GM21423 (cell line): Measurements from ENCODE around the gene NAA20.
"Not testable (repeated sequence)": the region's sequence is repeated elsewhere in the genome, so short reads cannot be mapped to it uniquely, and the experiment has no call there.

ENCODE experiments used
- ATAC-seq: cut with Tn5 transposase; IDR thresholded peaks from one replicate; pipeline ENCODE4 v1.9.1; 2021; ENCODE audit warnings: mild to moderate bottlenecking, moderate library complexity; ENCODE audit not compliant: unreplicated experiment

Gene NAA20

GRCh38 chr20:19991308-19991707, 25.9 kb upstream of the NAA20 start:
- no peak for ATAC-seq

DNA sequence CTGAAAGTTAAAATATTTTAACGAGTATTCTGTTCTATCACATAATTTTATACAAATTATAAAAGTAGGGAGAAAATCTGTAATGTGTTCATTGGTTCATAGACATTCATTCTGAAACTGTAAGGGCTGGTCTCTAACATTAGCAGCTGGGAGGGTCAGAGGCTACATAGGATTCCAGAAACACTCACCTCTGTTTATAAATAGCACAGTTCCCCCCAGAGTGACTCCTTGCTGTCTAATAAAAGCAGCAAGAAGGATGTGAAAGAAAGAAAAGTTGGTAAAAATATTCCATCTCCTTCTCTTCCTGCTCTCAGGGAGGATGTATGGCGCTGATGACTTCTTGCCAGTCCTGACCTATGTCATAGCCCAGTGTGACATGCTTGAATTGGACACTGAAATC, 25.3 kb upstream of the NAA20 start:
- no peak for ATAC-seq

DNA sequence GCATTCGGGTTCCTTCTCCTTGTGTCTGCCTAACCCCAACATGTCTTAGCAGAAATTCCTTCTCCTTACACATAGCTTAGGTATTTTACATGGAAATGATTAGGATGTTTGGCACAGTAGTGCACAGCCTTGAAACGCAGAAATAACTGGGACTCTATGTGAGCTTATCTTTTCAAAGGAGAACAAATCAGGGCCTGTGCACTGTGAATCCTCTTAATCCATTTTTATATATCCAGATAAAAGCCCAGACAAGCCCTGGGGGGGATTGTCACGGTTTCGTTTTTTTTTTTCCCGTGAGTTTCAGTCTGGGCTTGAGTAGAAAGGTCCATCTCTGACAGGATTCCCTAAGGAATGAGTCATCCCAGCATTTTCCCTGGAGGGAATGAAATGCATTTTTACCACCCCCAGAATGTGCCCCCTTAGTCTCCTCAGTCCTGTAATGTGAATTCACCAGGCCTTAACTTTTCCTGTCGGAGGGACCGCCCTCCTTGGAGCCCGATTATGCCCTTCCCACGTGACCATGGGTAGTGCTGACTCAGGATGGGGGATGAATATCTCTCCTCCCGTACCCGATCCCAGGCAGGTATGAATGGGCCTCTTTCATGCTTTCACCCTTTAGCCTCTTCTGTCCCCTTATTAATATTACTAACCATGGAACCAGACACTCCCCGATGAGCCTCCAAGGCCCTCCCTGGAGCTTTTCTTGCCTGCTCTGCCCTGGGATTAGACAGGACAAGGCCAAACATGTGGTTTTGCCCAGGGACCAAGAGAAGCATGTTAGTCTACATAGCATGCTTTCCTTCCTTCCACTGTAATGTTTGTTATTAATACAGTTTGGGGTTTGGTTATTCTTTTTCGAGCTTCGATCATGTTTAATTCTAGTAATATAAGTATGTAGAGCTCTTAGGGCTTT, 23.9 kb upstream of the NAA20 start:
- ATAC-seq: no peak

DNA sequence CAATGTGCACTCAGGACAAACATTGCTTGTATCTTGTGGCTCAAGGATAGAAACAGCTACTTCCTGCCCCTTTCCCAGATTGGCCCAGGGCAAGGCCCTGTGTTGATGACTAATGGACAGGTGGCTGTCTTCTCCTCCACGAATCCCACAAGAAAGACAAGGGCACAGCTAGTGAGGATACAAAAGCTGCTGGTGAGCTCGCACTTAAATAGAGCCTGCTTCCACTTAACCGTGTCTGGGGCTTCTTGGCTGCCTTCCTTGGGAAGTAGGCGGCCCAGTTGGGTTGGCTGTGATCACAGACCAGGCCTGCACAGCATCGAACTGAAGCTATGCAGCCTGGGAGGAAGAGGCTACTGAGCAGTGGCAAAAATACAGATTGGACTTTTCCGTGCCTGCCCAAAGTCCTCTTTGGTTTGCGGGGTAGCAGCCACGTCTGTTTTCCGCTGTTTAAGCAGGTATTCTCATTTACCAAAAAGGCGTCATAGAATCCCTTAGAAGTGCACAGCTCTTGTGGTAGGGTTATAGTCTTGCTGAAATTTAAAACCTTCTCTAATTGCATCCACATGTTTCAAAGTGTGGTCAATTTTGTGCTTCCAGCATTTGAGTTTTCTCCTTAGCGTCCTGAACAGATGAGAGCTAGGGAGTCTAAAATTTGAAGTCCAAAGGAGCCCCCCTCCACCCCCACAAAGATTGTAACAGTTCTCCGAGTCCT, 23.0 kb upstream of the NAA20 start:
- ATAC-seq: no peak

DNA sequence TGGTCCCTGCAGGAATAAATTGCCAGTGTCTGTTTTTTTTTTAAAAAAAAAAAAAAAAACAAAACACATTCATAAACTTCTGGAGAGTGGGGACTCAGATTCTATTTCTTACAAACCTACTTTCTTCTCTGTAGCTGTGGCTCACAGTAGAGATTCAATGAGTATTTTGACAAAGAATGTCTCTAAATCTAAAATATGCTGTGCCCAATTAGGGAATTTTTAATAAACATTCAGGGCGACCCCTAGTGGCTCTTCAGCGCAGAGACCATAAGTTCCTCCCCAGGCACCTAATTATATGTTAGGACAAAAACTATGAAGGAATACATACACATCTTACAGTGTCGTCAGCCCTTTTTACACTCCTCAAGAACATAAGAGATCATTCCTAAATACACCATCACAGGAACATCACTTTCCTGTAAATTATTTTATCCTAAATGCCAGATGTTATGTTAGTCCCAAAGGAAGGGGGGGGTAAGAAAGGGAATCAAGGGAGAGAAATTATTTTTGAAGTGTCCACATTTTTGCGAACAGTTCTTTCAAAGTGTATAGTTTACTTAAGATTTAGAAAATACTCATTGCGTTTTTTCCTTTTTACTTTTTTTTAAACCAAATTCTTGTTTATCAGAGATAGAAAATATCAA, 21.8 kb upstream of the NAA20 start:
- no peak for ATAC-seq

- no peak for ATAC-seq
Observed at GRCh38 chr20:19996222-19996621, 20.9 kb upstream of the NAA20 start.

GRCh38 chr20:19996917-19997316, 20.2 kb upstream of the NAA20 start:
- no peak for ATAC-seq

DNA sequence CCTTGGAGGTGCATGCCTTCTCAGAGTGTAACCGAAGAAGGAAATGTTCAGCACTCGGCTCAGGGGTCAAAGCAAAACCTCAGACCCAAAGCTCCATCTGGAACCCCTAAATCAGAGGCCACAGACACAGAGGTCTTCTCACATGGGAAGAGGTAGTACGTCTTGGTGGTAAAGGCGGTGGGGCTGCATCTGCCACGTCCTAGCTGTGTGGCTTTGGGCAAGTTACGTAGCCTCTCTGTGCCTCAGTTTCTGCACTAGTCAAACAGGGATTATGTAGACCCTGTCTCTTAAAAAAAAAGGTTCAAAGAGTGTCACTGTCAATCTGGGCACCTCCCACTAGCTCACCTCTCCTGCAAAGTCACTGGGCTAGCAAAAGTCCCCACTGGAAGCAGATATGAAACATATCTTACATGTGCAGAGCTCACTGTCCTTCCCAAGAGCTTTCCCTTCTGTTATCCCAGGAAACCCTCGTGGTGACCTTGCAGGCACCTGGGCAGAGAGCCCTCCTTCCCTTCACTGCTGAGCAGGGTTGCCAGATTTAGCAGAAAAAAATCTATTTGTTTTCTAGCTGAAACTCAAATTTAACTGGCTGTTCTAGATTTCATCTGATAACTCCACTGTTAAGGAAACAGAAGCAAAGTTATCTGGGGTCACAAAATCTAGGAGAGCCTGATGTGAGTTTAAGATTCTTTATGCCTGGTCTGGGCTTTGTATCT, 18.0 kb upstream of the NAA20 start:
- no peak for ATAC-seq

- no peak for ATAC-seq
Observed at GRCh38 chr20:20000211-20000968, 16.8 kb upstream of the NAA20 start.

DNA sequence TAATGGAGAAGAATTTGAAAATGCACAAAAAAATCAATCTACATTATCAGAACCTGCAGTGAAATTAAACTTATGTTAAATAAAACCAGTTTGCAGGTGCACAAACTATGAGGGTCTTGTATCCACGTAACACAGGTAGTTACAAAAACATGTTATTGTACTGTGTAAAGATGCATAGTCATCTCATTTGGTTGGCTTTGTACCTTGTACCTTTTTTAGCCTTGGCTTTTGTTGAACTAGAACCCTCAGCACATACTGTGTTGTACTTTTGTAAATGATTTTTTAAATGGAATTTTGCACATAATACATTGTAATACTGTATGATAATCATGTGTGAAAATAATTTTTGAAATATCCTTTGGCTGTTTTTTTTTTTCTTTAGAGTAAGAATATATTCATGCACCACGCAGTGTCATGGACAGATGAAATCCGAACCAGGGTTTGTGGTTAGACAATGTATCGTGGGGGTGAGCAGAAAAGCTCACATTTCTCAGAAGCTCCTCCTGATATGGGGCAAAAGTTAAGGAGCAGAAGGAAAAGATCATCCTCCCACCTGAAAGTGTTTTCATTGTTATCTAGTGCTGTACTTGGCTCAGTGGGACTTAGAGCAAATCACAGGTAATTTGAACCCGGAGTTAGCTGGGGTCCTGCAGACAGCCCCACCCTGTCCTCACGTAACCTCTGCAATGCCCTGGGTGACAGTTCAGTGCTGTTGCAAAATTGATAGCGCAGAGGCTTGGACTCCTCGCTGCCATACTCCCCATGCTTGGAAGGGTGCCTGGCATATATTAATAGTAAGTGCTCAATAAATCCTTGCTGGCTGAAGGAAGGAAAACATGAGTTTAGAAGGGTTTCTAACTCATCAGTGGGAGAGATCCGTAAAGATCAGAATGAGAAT, 14.8 kb upstream of the NAA20 start:
- ATAC-seq: no peak

DNA sequence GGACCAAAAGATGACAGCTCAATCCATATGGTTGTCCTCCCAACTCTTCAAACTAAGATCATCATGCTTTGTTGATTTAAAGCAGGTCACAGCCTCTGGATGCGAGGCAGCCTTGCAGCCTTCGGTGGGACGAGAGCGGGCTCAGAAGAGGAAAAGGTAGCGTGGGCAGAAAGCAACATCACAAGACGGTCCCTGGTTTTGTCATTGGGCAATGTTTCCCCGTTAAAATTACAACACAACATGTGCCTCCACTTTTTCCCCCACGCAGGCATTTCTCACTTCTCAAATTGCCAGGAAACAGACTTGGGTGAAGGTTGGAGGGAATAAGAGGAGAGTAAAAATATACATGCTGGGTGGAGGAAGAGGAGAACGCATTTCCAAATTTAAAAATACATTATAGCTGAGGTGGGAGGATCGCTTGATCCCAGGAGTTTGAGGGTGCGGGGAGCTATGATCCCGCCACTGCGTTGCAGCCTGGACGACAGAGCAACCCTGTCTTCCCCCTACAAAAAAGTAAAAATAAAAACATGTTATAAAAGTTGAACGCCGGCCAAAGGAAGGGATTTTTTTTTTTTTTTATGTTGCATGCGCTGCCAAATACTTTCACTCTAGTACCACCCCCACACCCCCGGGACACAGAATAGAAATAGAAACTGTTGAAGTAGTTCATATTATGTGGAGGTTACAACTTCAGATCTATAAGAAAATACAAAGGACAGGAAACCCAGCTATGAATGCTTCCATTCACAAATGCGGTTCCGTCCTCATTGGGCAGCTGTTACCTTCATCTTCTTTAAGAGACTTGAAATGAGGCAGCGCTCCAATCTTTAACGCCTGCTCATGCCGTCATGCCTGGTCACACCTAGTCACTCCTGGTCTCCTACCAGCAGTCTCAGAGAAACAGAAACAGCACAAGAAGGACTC, 13.9 kb upstream of the NAA20 start:
- ATAC-seq: no peak

DNA sequence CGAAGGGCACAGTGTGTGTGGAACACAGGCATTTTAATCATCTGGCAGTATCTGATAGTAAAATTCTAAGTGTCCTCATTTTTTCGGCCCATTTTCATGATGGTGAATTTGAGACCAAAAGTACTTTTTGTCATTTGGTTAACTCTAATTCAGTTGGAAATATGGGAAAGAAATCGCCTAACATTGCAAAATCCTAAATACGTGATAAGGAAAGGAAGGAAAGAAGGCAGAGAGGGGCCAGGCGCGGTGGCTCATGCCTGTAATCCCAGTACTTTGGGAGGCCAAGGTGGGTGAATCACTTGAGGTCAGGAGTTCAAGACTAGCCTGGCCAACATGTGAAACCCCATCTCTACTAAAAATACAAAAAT, 13.2 kb upstream of the NAA20 start:
- ATAC-seq: not testable (repeated sequence)

DNA sequence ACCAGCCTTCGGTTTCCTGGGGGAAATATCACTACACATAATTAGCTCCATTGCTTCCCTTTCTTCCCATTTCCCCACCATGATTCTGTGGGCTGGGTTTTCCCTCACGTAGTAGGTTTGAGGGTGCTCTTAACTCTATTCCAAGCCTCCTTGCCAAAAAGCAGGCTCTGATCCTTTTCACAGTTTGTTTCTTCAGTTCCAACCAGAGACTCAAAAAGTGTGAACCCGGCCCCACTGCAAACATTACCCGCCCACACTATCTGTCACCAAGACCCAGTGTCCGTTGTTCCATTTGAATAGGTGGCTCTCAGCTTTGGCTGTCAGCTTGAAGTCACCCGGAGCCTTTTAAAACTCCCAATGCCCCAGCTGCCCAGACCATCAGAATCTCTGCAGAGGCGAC, 11.8 kb upstream of the NAA20 start:
- no peak for ATAC-seq

GRCh38 chr20:20009784-20010253, 7.3 kb upstream of the NAA20 start:
- no peak for ATAC-seq

DNA sequence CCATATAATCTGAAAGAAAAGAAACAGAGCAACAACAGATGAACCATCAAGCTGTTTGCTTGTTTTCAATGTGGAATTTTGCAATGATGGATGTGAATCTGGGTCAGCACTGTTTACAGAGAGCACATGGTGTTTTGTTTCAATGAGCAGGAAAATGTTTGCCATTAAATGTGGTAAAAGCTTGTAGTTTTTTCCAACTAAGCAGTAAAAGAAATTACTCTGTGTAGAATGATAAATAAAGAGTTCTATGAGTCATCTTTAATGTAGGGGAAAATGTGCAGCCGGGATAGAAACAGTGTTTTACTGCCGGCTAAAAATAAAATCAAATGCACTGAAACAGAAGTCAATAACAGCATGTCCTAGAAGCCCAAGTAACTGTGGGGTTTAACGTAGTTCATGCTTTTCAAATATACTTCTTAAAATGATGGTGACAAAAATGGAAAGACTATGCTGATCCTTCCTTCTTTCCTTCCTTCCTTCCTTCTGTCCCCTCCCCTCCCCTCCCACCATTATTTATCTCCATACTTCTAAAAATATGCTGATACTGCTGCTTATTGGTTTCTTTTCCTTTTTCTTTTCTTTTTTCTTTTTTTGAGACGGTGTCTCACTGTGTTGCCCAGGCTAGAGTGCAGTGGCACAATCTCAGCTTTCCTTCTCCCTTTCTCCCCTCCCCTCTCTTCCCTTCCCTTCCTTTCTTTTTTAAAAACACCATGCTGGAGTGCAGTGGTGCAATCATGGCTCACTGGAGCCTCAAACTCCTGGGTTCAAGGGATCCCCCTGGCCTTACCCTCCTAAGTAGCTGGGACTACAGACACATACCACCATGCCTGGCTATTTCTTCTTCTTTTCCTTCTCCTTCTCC, 6.3 kb upstream of the NAA20 start:
- no peak for ATAC-seq

DNA sequence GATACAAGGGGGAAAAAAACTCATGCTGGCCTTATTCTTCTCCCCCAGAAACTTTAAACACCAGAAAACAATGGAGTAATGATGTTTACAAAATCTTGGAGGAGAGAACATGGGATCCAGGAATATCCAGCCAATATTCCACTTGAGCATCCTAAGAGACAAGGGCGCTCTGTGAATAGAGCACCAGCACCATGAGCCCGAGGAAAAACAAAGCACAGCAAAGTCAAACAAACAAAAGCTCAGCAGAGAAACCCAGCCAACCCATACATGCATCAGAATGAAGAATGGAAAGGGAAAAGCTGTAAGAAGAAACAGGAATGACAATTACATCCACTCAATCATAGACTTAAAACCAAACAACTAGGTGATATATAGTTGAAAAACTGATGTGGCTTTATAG, 4.6 kb upstream of the NAA20 start:
- ATAC-seq: no peak

DNA sequence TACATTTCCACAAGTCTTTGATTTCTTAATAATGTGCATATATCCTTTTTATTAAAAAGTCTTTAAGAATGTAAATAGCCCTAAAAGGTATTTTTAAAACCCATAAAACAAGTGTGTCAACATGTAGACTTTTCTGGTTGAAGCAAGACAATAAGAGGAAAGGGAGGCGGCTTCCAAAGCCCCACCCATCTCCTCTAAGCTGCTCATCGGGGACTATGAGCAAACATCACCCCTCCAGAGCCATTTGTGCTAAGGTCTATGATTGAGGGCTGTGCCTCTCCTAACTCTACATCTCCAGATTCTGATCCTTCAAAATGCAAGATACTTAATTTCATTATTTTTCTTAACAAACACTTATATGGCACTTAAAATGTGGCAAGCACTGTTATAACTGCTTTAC, 2.5 kb upstream of the NAA20 start:
- ATAC-seq: no peak
